Spleen (tissue), 11 donors: Measurements from ENCODE around the gene CACNB3. TPM values are rescaled to one million over a fixed set of nuclear protein-coding genes. Genes with fewer than 3 reads are reported as not detected.
"Not testable (repeated sequence)": the region's sequence is repeated elsewhere in the genome, so short reads cannot be mapped to it uniquely, and the experiment has no call there.

Experiments used
- DNase-seq: peaks from one replicate; pipeline ENCODE4 v3.0.0-alpha.2; 2020
- H3K27ac ChIP-seq, 8 donors: fragments of 200-600 bp; sonication (generic) in 7 of 8; 1 replicate in 4 of 8; 2 replicates in 4 of 8; pipeline versions ENCODE4 v1.5.0 to v1.8.0; 2016 to 2021; ENCODE audit warnings: inconsistent platforms in 4 of 8, mild to moderate bottlenecking in 4 of 8, moderate library complexity in 1 of 8
- H3K27me3 ChIP-seq, 7 donors: fragments of 200-600 bp; sonication (generic) in 6 of 7; replicated peaks in 1 of 7; 1 replicate in 4 of 7; 2 replicates in 3 of 7; pipeline versions ENCODE4 v1.5.0 to v1.8.0; 2016 to 2021; ENCODE audit warnings: inconsistent platforms in 3 of 7, mild to moderate bottlenecking in 1 of 7
- H3K36me3 ChIP-seq, 6 donors: fragments of 200-600 bp; sonication (generic) in 5 of 6; 1 replicate in 4 of 6; 2 replicates in 2 of 6; pipeline versions ENCODE4 v1.5.0 to v1.8.0; 2016 to 2021; ENCODE audit warnings: inconsistent platforms in 2 of 6
- H3K4me1 ChIP-seq, 6 donors: fragments of 200-600 bp; sonication (generic) in 5 of 6; 1 replicate in 3 of 6; 2 replicates in 3 of 6; pipeline versions ENCODE4 v1.5.0 to v1.8.0; 2016 to 2021; ENCODE audit warnings: inconsistent platforms in 3 of 6
- H3K4me3 ChIP-seq, 8 donors: fragments of 200-600 bp; sonication (generic) in 7 of 8; 1 replicate in 4 of 8; 2 replicates in 4 of 8; pipeline versions ENCODE4 v1.5.0 to v1.8.0; 2016 to 2021; ENCODE audit warnings: inconsistent platforms in 4 of 8, mild to moderate bottlenecking in 4 of 8, moderate library complexity in 2 of 8
- H3K9me3 ChIP-seq, 8 donors: fragments of 200-600 bp; sonication (generic) in 7 of 8; 1 replicate in 4 of 8; 2 replicates in 4 of 8; pipeline versions ENCODE4 v1.5.0 to v1.8.0; 2016 to 2021; ENCODE audit warnings: inconsistent platforms in 4 of 8
- CTCF ChIP-seq, 11 experiments: fragments of 200-600 bp in 7 of 11; fragments of 450-650 bp in 4 of 11; sonication (generic) in 4 of 11; IDR thresholded peaks in 8 of 11; conservative IDR thresholded peaks in 3 of 11; 1 replicate in 7 of 11; 2 replicates in 4 of 11; pipeline versions ENCODE4 v1.4.0 to v1.8.0; 2016 to 2021; ENCODE audit warnings: antibody characterized with exemption in 11 of 11, inconsistent platforms in 4 of 11, mild to moderate bottlenecking in 1 of 11
- POLR2A ChIP-seq, 3 donors: fragments of 450-650 bp; IDR thresholded peaks; one replicate each; pipeline ENCODE4 v1.5.1; 2017; ENCODE audit warnings: antibody characterized with exemption in 3 of 3, mild to moderate bottlenecking in 1 of 3
- POLR2AphosphoS5 ChIP-seq, 3 donors: sonication (generic); formaldehyde crosslinking; IDR thresholded peaks; one replicate each; pipeline ENCODE4 v1.5.1; 2017; ENCODE audit warnings: antibody characterized with exemption in 3 of 3
- WGBS, 5 donors: extraction: QIAGEN DNeasy Blood & Tissue Kit in 3 of 5; methylation state at CpG; one replicate each; pipeline versions ENCODE4 v1.1.5 to v1.1.7; 2013 to 2018; 5-methylcytosine and 5-hydroxymethylcytosine counted together
- intact Hi-C: fragments of 100-400 bp; cut with DNase I; formaldehyde crosslinking; loops from one replicate; pipeline ENCODE4 v1.15.0; 2023; ENCODE audit warnings: low total_unique reads
- polyA plus RNA-seq, 3 donors: library from polyadenylated mRNA; stranded (reverse); fragments of 200-250 nt; gene quantifications; one replicate each; pipeline ENCODE4 v1.2.1, GENCODE V29; 2013
- total RNA-seq, 7 donors: library from RNA; depleted of rRNA in 3 of 7; stranded (reverse); fragments of >200 nt in 3 of 7; fragmentation: NEBNext Ultra II Directional in 4 of 7; extraction: Animal tissue kit (Norgen Biotek cat#: 25700) in 4 of 7; gene quantifications; one replicate each; pipeline versions ENCODE4 v1.1.0 to v1.2.1, GENCODE V29; 2016 to 2021
- donor health status: healthy with polysubstance abuse.
- donor health status: DM: no; HTN: no; CAD: no; lungs with moderate emphysema.
- donor health status: DM: no; HTN: no; CAD: no.
- donor health status: Bipolar disorder and iron deficiency.
- donor health status: healthy.
- donor health status: DM: no; HTN: no; CAD: no.
- donor health status: DM: yes; HTN: yes; CAD: no.

CACNB3 gene
- total and polyA plus RNA-seq, 10 donors = 2.5 to 16.1 (median 6.0) TPM

- H3K27ac ChIP-seq = no peak overlapping the region
- no peaks in the 10 kb centered on the region for H3K27me3 ChIP-seq
- peaks cover 9 to 82% (median 65%) of the 10 kb centered on the region in 6 donors for H3K36me3 ChIP-seq
- H3K9me3 ChIP-seq = no peaks in the 10 kb centered on the region
- 90 to 95% (median 92%) methylated on average over 14 to 16 of the region's 16 CpGs for WGBS, 5 donors
- intact Hi-C loops = no loop called here
- H3K4me1 ChIP-seq = no peaks in the 10 kb centered on the region
- no peak for DNase-seq
- no peak overlapping the region for H3K4me3 ChIP-seq
- peak in 1 of 3 donors; percentile 31 for TF ChIP-seq POLR2AphosphoS5 (IDR thresholded peaks at IDR 0.05)
- TF ChIP-seq POLR2A (IDR thresholded peaks at IDR 0.05) = no peak
- TF ChIP-seq CTCF (IDR thresholded peaks at IDR 0.05 in 8 of 11, conservative IDR thresholded peaks at IDR 0.05 in 3 of 11) = no peak
Observed at GRCh38 chr12:48828841-48829575, 10.7 kb downstream of the CACNB3 start.

GRCh38 chr12:48831257-48831656 is 13.0 kb downstream of the CACNB3 start:
- peak in 1 of 3 donors; percentile 7 for TF ChIP-seq POLR2AphosphoS5 (IDR thresholded peaks at IDR 0.05)
- no peak for TF ChIP-seq CTCF (IDR thresholded peaks at IDR 0.05 in 8 of 11, conservative IDR thresholded peaks at IDR 0.05 in 3 of 11)
- no peak for TF ChIP-seq POLR2A (IDR thresholded peaks at IDR 0.05)
- H3K9me3 ChIP-seq = no peaks in the 10 kb centered on the region
- no peaks in the 10 kb centered on the region for H3K27me3 ChIP-seq
- no peak overlapping the region for H3K4me3 ChIP-seq
- no peaks in the 10 kb centered on the region for H3K4me1 ChIP-seq
- no peak for DNase-seq
- peaks cover 13 to 100% (median 88%) of the 10 kb centered on the region in 6 donors for H3K36me3 ChIP-seq
- no peak overlapping the region for H3K27ac ChIP-seq
- 92 to 94% (median 92%) methylated on average over 6 of the region's 6 CpGs for WGBS, 5 donors
- intact Hi-C loops = no loop called here

- WGBS, 5 donors = 93 to 97% (median 95%) methylated on average over 10 to 12 of the region's 12 CpGs
- H3K9me3 ChIP-seq = no peaks in the 10 kb centered on the region
- no peaks in the 10 kb centered on the region for H3K27me3 ChIP-seq
- TF ChIP-seq POLR2AphosphoS5 (IDR thresholded peaks at IDR 0.05) = peak in 1 of 3 donors; percentile 27
- TF ChIP-seq CTCF (IDR thresholded peaks at IDR 0.05 in 8 of 11, conservative IDR thresholded peaks at IDR 0.05 in 3 of 11) = no peak
- TF ChIP-seq POLR2A (IDR thresholded peaks at IDR 0.05) = no peak
- H3K4me3 ChIP-seq = no peak overlapping the region
- H3K36me3 ChIP-seq = peaks cover 13 to 100% (median 100%) of the 10 kb centered on the region in 6 donors
- intact Hi-C loops = no loop called here
- H3K4me1 ChIP-seq = no peaks in the 10 kb centered on the region
- no peak overlapping the region for H3K27ac ChIP-seq
- DNase-seq = no peak
Observed at GRCh38 chr12:48832321-48833060, 14.2 kb downstream of the CACNB3 start.

GRCh38 chr12:48838048-48838447 is 19.8 kb downstream of the CACNB3 start:
- intact Hi-C loops = no loop called here
- no peak for DNase-seq
- Histone ChIP-seq H3K36me3 (peaks cover 7 to 98% (median 84%) of the 10 kb centered on the region in 6 donors), H3K4me1 (no peaks in the 10 kb centered on the region), H3K4me3 (no peak overlapping the region), H3K27me3 (no peaks in the 10 kb centered on the region), H3K27ac (no peak overlapping the region), H3K9me3 (no peaks in the 10 kb centered on the region)
- no peak for TF ChIP-seq CTCF (IDR thresholded peaks at IDR 0.05 in 8 of 11, conservative IDR thresholded peaks at IDR 0.05 in 3 of 11)
- no peak for TF ChIP-seq POLR2A (IDR thresholded peaks at IDR 0.05)
- TF ChIP-seq POLR2AphosphoS5 (IDR thresholded peaks at IDR 0.05) = no peak
- WGBS, 5 donors = 93 to 95% (median 94%) methylated on average over 4 of the region's 4 CpGs

- H3K9me3 ChIP-seq, H3K27ac ChIP-seq, H3K4me3 ChIP-seq, H3K4me1 ChIP-seq, intact Hi-C loops, DNase-seq, H3K27me3 ChIP-seq: not testable (repeated sequence)
- H3K36me3 ChIP-seq = peaks cover 0 to 98% (median 75%) of the 10 kb centered on the region in 6 donors
- WGBS, 5 donors = 91 to 100% (median 94%) methylated on average over 3 to 29 of the region's 29 CpGs
Observed at GRCh38 chr12:48842021-48842420, 23.7 kb downstream of the CACNB3 start.
